Fibroblast of lung (primary cell): Measurements from ENCODE around the gene EDN2.

Experiments
- EZH2 ChIP-seq: IDR thresholded peaks from 2 replicates; pipeline ENCODE4 v1.5.1; 2012; ENCODE audit warnings: low read length, control low read depth, mild to moderate bottlenecking; ENCODE audit errors: missing control alignments
- TF ChIP-seq, protein P1 (sequence below), 2 donors: IDR thresholded peaks in 1 of 2; conservative IDR thresholded peaks in 1 of 2; 1 replicate in 1 of 2; 2 replicates in 1 of 2; pipeline ENCODE4 v1.5.1; 2011 to 2012; ENCODE audit warnings: low read length in 2 of 2, control low read depth in 1 of 2, inconsistent platforms in 1 of 2, low read depth in 1 of 2, mild to moderate bottlenecking in 1 of 2

DNA sequence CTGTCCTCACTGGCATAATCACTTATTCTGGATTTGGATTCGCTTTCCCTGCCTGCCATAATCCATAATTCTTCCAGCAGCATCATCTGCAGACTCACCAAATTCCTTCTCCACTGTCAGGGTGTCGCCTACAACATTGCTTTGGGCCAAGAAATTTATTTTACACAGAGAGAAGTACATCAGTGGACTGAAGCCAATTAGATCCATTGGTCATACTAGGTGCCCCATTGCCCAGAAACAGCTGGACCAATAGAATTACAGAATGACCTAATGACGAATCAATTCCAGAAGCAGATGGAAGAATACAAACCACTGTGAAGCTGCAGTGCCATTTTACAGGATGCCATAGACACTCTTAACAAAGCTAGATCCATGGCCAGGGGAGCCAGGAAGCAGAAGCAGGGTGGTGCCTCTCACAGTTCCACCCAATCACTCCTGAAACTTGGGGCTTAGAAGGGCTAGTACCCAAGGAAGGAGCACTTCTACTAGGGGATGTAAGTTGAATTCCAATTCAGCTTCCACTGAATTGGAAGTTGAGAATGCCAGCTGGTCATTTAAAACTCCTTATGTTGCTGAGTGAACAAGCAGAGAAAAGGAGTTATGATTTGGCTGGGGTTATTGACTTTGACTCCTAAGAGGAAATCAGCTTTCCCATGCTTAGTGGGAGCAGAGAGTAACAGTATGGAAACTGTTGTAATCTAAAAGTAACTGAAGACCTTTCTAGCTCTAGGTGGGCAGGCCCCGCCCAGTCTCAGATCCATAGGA, 44.0 kb downstream of the EDN2 start:
- TF ChIP-seq, protein P1, sequence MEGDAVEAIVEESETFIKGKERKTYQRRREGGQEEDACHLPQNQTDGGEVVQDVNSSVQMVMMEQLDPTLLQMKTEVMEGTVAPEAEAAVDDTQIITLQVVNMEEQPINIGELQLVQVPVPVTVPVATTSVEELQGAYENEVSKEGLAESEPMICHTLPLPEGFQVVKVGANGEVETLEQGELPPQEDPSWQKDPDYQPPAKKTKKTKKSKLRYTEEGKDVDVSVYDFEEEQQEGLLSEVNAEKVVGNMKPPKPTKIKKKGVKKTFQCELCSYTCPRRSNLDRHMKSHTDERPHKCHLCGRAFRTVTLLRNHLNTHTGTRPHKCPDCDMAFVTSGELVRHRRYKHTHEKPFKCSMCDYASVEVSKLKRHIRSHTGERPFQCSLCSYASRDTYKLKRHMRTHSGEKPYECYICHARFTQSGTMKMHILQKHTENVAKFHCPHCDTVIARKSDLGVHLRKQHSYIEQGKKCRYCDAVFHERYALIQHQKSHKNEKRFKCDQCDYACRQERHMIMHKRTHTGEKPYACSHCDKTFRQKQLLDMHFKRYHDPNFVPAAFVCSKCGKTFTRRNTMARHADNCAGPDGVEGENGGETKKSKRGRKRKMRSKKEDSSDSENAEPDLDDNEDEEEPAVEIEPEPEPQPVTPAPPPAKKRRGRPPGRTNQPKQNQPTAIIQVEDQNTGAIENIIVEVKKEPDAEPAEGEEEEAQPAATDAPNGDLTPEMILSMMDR (conservative IDR thresholded peaks at IDR 0.05 in 1 of 2, IDR thresholded peaks at IDR 0.05 in 1 of 2; ENCODE audit: low read depth in 1 of 2, low read length in 2 of 2) = no peak
- no peak for TF ChIP-seq EZH2
